ACC112 (cell line): ENCODE measurements around the gene ITPRIP.
A peak's percentile ranks its signal among the peaks of the same experiment; 100 is the strongest.

Source experiments
- H2AFZ ChIP-seq: fragments of 200-600 bp; sonication (generic); one replicate; pipeline ENCODE4 v1.6.0; 2017; ENCODE audit warnings: antibody characterized with exemption, low read length; ENCODE audit not compliant: unreplicated experiment
- H3K27ac ChIP-seq: fragments of 200-600 bp; sonication (generic); 2 replicates; pipeline ENCODE4 v1.5.1; 2014; ENCODE audit warnings: low read depth, mild to moderate bottlenecking, antibody characterized with exemption, low read length, moderate library complexity
- H3K27me3 ChIP-seq: fragments of 200-600 bp; sonication (generic); 2 replicates; pipeline ENCODE4 v1.6.1; 2014; ENCODE audit warnings: mild to moderate bottlenecking, antibody characterized with exemption, low read length, moderate library complexity, mixed read lengths; ENCODE audit not compliant: insufficient read depth
- H3K36me3 ChIP-seq: fragments of 200-600 bp; sonication (generic); 2 replicates; pipeline ENCODE4 v1.6.1; 2016; ENCODE audit warnings: mild to moderate bottlenecking, antibody characterized with exemption, low read length, moderate library complexity, mixed read lengths; ENCODE audit not compliant: insufficient read depth
- H3K4me1 ChIP-seq: fragments of 200-600 bp; sonication (generic); one replicate; pipeline ENCODE4 v1.6.1; 2016; ENCODE audit warnings: low read length, mixed read lengths; ENCODE audit not compliant: insufficient read depth, unreplicated experiment, control insufficient read depth
- H3K4me3 ChIP-seq: fragments of 200-600 bp; sonication (generic); 2 replicates; pipeline ENCODE4 v1.5.1; 2014; ENCODE audit warnings: mild to moderate bottlenecking, low read depth, low read length
- H3K79me2 ChIP-seq: fragments of 200-600 bp; sonication (generic); one replicate; pipeline ENCODE4 v1.6.0; 2016; ENCODE audit warnings: low read length; ENCODE audit not compliant: control insufficient read depth, unreplicated experiment, insufficient read depth

ITPRIP gene

DNA sequence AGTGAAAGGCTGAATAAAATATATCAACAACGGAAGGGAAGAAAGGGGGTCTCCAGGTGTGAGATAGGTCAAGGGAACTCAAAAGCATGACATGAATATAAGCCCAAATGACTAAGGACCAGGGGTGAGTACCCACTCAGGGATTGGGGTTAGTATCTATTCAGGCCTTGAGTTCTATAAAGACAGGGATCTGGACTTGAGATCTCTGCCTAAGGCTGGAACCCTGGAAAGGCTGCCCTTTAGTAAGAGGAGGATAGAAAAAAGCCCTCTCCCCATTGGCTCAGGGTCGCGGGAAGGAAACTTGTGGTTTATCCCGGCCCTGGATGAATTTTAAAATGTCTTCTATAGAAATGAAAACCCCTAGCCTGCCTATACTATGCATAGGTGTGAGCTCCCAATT is 2.4 kb upstream of the ITPRIP start:
- Histone ChIP-seq H3K27me3 (no peaks in the 10 kb centered on the region), H3K36me3 (peaks cover 5% of the 10 kb centered on the region; the same call in 1 of the 2 replicates), H2AFZ (no peak overlapping the region), H3K4me1 (peaks cover 19% of the 10 kb centered on the region), H3K27ac (peak overlapping the region; percentile 100; the same call in 1 of the 2 replicates), H3K79me2 (peaks cover 41% of the 10 kb centered on the region), H3K4me3 (0 out of 2 replicates have a peak overlapping the region, but pooled peaks have one; percentile 99)

DNA sequence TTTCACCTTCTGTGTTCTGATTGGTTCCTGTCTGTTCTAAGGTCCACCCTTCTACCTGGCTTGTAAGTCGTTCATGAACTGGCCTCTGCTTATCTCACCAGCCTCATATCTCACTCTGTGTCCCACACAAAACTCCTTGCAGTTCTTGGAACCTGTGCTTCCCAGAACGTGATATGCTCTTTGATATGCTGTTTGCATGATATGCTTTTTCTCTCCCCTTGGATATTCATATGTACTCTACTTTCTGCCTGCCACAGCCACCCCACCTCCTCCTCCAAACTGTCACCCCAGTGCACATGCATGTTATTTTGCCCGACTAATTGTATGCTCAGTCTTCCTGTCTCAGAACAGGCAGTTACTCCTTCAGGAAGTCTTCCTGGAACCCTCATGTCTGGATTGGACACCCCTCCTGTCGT is 1.9 kb upstream of the ITPRIP start:
- Histone ChIP-seq H3K36me3 (peaks cover 5% of the 10 kb centered on the region; the same call in 1 of the 2 replicates), H3K4me1 (peaks cover 25% of the 10 kb centered on the region), H3K4me3 (peak overlapping the region; percentile 99), H3K79me2 (peaks cover 46% of the 10 kb centered on the region), H2AFZ (no peak overlapping the region), H3K27ac (peak overlapping the region; percentile 100), H3K27me3 (no peaks in the 10 kb centered on the region)

DNA sequence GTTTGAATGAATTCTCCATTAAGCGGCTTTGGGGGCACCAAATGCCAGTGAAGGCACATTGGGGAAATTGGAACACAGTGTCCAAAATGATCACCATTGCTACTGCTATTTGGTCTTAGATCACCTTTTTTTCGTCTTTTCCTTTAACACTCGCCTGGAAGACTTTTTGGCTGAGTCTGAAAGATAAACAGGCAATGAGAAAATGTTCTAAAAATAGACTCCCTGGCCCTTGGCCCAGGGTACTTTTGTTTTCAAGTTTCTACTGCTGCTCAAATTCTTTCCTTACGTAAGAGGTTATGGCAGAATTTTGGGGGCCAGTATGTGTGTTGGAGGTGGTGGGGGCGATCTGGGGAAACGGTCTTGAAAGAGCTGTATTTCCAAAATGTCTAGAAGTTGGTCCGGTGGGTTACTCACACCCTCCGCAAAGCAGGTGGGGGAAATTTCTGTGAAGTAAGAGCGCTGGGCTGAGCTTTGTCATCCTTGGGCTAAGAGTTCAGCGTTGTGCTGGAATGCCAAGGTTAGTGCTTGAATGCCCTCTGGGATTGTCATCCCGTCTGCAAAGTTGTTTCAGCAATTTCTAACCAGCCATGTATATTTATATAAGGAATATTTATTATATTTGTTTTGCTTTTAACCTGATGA is 1.3 kb upstream of the ITPRIP start:
- Histone ChIP-seq H3K36me3 (peaks cover 5% of the 10 kb centered on the region; the same call in 1 of the 2 replicates), H3K27me3 (no peaks in the 10 kb centered on the region), H2AFZ (peak overlapping the region; percentile 10), H3K4me1 (peaks cover 30% of the 10 kb centered on the region), H3K4me3 (peak overlapping the region; percentile 99), H3K79me2 (peaks cover 51% of the 10 kb centered on the region), H3K27ac (peak overlapping the region; percentile 100)

DNA sequence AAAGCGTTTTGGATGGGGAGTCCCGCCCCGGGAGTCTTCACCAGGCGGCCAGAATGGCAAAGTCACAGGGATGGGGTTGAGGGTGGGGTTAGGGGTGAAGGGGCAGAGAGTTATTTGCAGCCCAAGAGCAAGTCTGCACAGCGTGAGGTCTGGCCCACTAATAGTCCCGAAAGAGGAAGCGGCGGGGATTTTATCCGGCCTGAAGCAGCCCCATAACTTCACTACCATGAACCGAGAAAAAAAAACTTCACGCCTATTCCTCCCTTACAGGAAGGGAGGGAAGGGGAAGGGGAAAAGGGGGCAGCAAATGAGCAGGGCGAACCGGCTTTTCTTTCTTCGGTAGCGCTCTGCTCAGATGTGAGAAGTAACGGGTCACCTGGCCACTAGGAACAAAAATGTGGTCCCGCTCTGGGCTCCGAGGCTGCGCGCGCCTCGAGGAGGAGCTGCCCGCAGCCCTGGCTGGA is 712 bp downstream of the ITPRIP start:
- peak overlapping the region; percentile 100 for H3K27ac ChIP-seq
- peak overlapping the region; percentile 99 for H3K4me3 ChIP-seq
- peaks cover 8% of the 10 kb centered on the region; the same call in 1 of the 2 replicates for H3K36me3 ChIP-seq
- no peaks in the 10 kb centered on the region for H3K27me3 ChIP-seq
- H3K79me2 ChIP-seq: peaks cover 72% of the 10 kb centered on the region
- H3K4me1 ChIP-seq: peaks cover 43% of the 10 kb centered on the region
- no peak overlapping the region for H2AFZ ChIP-seq

DNA sequence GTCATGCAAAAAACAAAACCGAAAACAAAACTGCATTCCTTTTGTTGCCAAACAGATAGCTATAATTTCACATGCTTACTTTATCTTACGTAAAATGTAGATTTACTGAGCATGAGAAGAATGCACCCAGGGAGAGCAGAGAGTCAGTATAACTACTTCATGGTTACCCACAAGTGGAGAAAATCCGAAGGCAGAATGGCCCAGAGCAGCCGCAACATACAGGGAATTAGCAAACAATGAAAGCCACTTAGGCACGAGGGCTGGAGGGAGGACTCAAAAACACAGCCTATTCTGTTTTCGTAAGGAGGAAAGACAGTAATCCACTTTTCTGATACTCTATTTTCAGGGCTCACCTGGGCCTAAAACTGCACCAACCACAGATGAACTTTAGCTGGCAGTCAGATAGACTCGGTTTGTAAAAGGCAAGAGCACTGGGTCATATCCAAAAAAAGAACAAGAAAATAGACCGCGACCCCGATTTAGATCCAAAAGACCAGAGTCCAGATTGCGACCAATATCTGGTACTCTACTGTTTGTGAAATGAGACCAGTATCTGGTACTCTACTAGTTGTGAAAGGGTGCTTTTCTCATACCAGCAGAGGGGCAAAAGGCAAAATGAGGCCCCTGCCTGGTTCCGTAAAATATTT is 1.3 kb downstream of the ITPRIP start:
- Histone ChIP-seq H3K4me1 (peaks cover 49% of the 10 kb centered on the region), H3K27me3 (no peaks in the 10 kb centered on the region), H3K4me3 (peak overlapping the region; percentile 99), H3K36me3 (peaks cover 8% of the 10 kb centered on the region; the same call in 1 of the 2 replicates), H2AFZ (no peak overlapping the region), H3K27ac (peak overlapping the region; percentile 100), H3K79me2 (peaks cover 78% of the 10 kb centered on the region)

DNA sequence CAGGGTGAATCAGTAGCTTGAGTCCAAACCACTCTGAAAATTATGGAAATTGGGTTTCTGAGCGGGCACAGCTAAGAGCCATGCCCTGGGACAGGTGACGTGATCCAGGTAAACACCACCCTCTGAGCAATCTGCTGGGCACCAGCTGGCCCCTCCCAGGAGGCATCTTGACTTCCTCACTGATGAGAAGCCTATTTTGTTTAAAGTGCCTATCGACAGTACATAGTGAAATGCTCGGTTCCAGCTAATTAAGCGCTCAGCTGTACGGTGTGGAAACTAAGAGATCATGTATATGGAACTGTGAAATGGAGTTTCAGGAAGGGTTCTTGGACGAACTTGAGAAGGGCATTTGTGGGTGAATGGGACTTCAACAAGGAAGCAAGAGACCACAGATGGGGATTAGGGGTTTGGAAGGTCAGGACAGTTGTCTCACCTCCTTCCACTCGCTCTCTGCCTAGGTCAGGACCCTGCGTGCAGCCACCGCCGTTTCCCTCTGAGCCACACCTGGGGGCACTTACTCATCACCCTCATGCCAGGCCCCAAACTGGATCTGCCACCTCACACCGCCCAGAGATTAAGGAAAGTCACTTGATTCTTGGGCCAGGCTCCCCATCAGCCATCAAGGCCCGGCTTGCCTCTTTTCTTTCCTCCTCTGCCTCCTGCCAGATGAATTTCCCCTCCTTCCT is 3.2 kb downstream of the ITPRIP start:
- Histone ChIP-seq H3K4me1 (peaks cover 62% of the 10 kb centered on the region), H3K4me3 (peak overlapping the region; percentile 99), H3K36me3 (peaks cover 8% of the 10 kb centered on the region; the same call in 1 of the 2 replicates), H3K79me2 (peaks cover 87% of the 10 kb centered on the region), H2AFZ (no peak overlapping the region), H3K27me3 (no peaks in the 10 kb centered on the region), H3K27ac (peak overlapping the region; percentile 100)

DNA sequence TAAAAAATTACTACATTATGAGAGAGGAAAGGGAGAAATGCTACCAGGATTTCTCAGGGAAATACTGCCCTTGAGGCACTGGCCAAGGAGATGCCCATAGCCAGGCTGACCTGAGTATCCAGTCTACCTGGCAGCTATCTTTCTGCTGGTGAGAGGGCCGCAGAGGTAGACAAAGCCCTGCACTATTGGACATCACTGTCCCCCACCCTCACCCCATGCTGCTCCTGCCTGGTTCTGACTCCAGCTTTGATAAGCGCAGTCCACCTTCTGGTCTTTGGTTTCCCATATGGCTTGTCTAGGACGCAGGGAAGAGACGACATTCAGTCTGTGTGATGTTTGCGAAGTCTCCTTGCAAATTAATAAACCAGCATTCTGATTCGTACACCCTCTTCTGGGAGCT is 3.7 kb downstream of the ITPRIP start:
- Histone ChIP-seq H3K36me3 (peaks cover 8% of the 10 kb centered on the region; the same call in 1 of the 2 replicates), H3K4me3 (peak overlapping the region; percentile 99), H3K79me2 (peaks cover 87% of the 10 kb centered on the region), H3K27ac (peak overlapping the region; percentile 100), H3K27me3 (no peaks in the 10 kb centered on the region), H2AFZ (no peak overlapping the region), H3K4me1 (peaks cover 66% of the 10 kb centered on the region)

DNA sequence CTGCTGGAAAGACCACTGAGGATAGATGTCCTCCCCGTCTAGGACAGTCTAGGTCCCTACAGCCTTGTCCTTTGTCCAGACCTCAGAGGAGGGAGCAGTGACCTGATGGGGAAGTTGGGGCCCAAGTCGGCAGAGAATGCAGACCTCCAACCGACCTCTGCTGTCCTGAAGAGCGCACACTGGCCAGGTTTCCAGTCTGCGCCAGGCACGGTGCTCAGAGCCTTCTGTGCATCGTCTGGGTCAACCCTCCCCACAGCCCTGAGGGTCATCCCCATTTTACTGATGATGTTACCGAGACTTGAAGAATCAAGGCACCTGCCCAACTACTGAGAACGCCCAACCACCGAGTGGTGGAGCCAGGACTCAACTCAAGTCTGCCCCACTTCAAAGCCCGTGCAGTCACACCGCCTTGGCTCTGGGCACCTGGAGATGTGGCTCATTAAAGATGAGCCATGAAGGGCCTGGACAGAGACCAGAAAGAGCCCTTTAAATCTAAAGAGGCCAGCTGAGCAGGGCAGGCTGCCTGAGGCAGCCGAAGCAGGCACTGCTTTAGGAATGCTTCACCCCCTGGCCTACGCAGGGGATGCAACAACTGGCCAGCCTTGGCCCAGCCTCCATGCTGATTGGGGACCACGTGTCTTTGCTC is 4.4 kb downstream of the ITPRIP start:
- no peak overlapping the region for H2AFZ ChIP-seq
- H3K4me1 ChIP-seq: peaks cover 71% of the 10 kb centered on the region
- 0 out of 2 replicates have a peak overlapping the region, but pooled peaks have one; percentile 16 for H3K4me3 ChIP-seq
- no peaks in the 10 kb centered on the region for H3K27me3 ChIP-seq
- H3K79me2 ChIP-seq: peaks cover 84% of the 10 kb centered on the region
- peak overlapping the region; percentile 100 for H3K27ac ChIP-seq
- peaks cover 8% of the 10 kb centered on the region; the same call in 1 of the 2 replicates for H3K36me3 ChIP-seq

- H2AFZ ChIP-seq: no peak overlapping the region
- H3K4me1 ChIP-seq: peaks cover 78% of the 10 kb centered on the region
- peak overlapping the region; percentile 16; the same call in 1 of the 2 replicates for H3K4me3 ChIP-seq
- H3K79me2 ChIP-seq: peaks cover 86% of the 10 kb centered on the region
- peaks cover 8% of the 10 kb centered on the region; the same call in 1 of the 2 replicates for H3K36me3 ChIP-seq
- H3K27me3 ChIP-seq: no peaks in the 10 kb centered on the region
- H3K27ac ChIP-seq: peak overlapping the region; percentile 100
Measured at GRCh38 chr10:104333032-104333727, 5.1 kb downstream of the ITPRIP start.
